ENCODE data around the gene STX8.
"Not testable (repeated sequence)": the region's sequence is repeated elsewhere in the genome, so short reads cannot be mapped to it uniquely, and the experiment has no call there.

Gene STX8

GRCh38 chr17:9575381-9576101 lies at the start of gene STX8:
Gene STX8, minus strand, starts transcription at chr17:9575820. Its CDS starts 12 bp downstream, at chr17:9575808.
- no peak for DNase-seq

GRCh38 chr17:9622961-9623360 lies 47.3 kb upstream of the STX8 start:
- no peak for DNase-seq

GRCh38 chr17:9615486-9615885 lies 39.9 kb upstream of the STX8 start:
- no peak for DNase-seq

- DNase-seq = no peak
These were observed 36.4 kb upstream of the STX8 start for GRCh38 chr17:9612006-9612405.

- no peak for DNase-seq
These were observed 35.9 kb upstream of the STX8 start for GRCh38 chr17:9611557-9611956.

- not testable (repeated sequence) for DNase-seq
These were observed 31.4 kb upstream of the STX8 start for GRCh38 chr17:9607058-9607457.

- DNase-seq = no peak
These were observed 30.8 kb upstream of the STX8 start for GRCh38 chr17:9606453-9606852.

- DNase-seq = not testable (repeated sequence)
These were observed 29.0 kb upstream of the STX8 start for GRCh38 chr17:9604583-9604982.

- no peak for DNase-seq
These were observed 23.0 kb upstream of the STX8 start for GRCh38 chr17:9598661-9599060.

GRCh38 chr17:9597638-9598037 lies 22.0 kb upstream of the STX8 start:
- DNase-seq = not testable (repeated sequence)

GRCh38 chr17:9594065-9594464 lies 18.4 kb upstream of the STX8 start:
- DNase-seq = no peak

GRCh38 chr17:9587969-9588656 lies 12.5 kb upstream of the STX8 start:
- DNase-seq = no peak

GRCh38 chr17:9577373-9577709 lies 1.7 kb upstream of the STX8 start:
- no peak for DNase-seq

- peak; percentile 17 for DNase-seq
These were observed 1.1 kb upstream of the STX8 start, which contains the start of gene CFAP52 for GRCh38 chr17:9576521-9577372. Gene CFAP52, plus strand, starts transcription at chr17:9576642. Its CDS starts 54 bp downstream, at chr17:9576696.

GRCh38 chr17:9571201-9571600 lies 4.4 kb downstream of the STX8 start:
- no peak for DNase-seq

- no peak for DNase-seq
These were observed 6.5 kb downstream of the STX8 start for GRCh38 chr17:9568957-9569588.

- no peak for DNase-seq
These were observed 7.6 kb downstream of the STX8 start for GRCh38 chr17:9568004-9568403.

- not testable (repeated sequence) for DNase-seq
These were observed 8.9 kb downstream of the STX8 start for GRCh38 chr17:9566739-9567138.

GRCh38 chr17:9566067-9566466 lies 9.6 kb downstream of the STX8 start:
- DNase-seq = no peak

GRCh38 chr17:9564104-9564503 lies 11.5 kb downstream of the STX8 start:
- no peak for DNase-seq

- DNase-seq = no peak
These were observed 17.8 kb downstream of the STX8 start for GRCh38 chr17:9557857-9558256.

- DNase-seq = no peak
These were observed 18.4 kb downstream of the STX8 start for GRCh38 chr17:9557161-9557755.

GRCh38 chr17:9554715-9555114 lies 20.9 kb downstream of the STX8 start:
- DNase-seq = not testable (repeated sequence)
